ENCODE results near the gene PEDS1. TPM values are rescaled to one million over a fixed set of nuclear protein-coding genes. Genes with fewer than 3 reads are reported as not detected.

Gene PEDS1
- total and polyA plus RNA-seq, 3 donors from 2014 or later, result 39.3 to 45.5 (median 40.1) TPM

- TF ChIP-seq CTCF (IDR thresholded peaks at IDR 0.05) (no peak), POLR2A (IDR thresholded peaks at IDR 0.05) (no peak)
- Histone ChIP-seq H3K27me3 (no peaks in the 10 kb centered on the region), H3K4me1 (peaks cover 21% of the 10 kb centered on the region), H3K27ac (peak overlapping the region in 1 of 2 donors; percentile 23), H3K36me3 (ENCODE audit: low read depth, missing control alignments) (no peaks in the 10 kb centered on the region), H3K4me3 (peak overlapping the region; percentile 34 to 38), H3K9me3 (no peaks in the 10 kb centered on the region)
- intact Hi-C loops (cut with DNase I; ENCODE audit: low total_unique reads), result no loop called here
- WGBS, 2 donors, result 45 to 47% methylated on average over 6 of the region's 6 CpGs
- no peak for DNase-seq
Measured at GRCh38 chr20:50115041-50115512, 38.4 kb downstream of the PEDS1 start.

- H3K9me3 ChIP-seq, result no peaks in the 10 kb centered on the region
- H3K27me3 ChIP-seq, result no peaks in the 10 kb centered on the region
- H3K27ac ChIP-seq, result peak overlapping the region; percentile 90 to 98
- H3K4me1 ChIP-seq, result peaks cover 21% of the 10 kb centered on the region
- H3K36me3 ChIP-seq (ENCODE audit: low read depth, missing control alignments), result no peaks in the 10 kb centered on the region
- H3K4me3 ChIP-seq, result peak overlapping the region; percentile 98 to 100
- TF ChIP-seq CTCF (IDR thresholded peaks at IDR 0.05), result no peak
- TF ChIP-seq POLR2A (IDR thresholded peaks at IDR 0.05), result no peak
- intact Hi-C loops (cut with DNase I; ENCODE audit: low total_unique reads), result no loop called here
- 11 to 14% methylated on average over 11 of the region's 11 CpGs for WGBS, 2 donors
- no peak for DNase-seq
Measured at GRCh38 chr20:50113420-50114224, 39.9 kb downstream of the PEDS1 start.

GRCh38 chr20:50112512-50113419, 40.8 kb downstream of the PEDS1 start, which contains the start of gene UBE2V1:
TSS of gene UBE2V1 (minus strand) at chr20:50113150. CDS start at chr20:50113128, 22 bp downstream.
- Histone ChIP-seq H3K4me1 (peaks cover 23% of the 10 kb centered on the region), H3K27ac (peak within 1 kb of the TSS; percentile 90 to 98), H3K9me3 (no peaks in the 10 kb centered on the region), H3K4me3 (peak within 1 kb of the TSS; percentile 98 to 100), H3K36me3 (ENCODE audit: low read depth, missing control alignments) (no peaks in the 10 kb centered on the region), H3K27me3 (no peaks in the 10 kb centered on the region)
- peak in 1 of 3 experiments; percentile 30 for TF ChIP-seq CTCF (IDR thresholded peaks at IDR 0.05)
- peak; percentile 17 for TF ChIP-seq POLR2A (IDR thresholded peaks at IDR 0.05)
- DNase-seq, result peak; percentile 95
- 0 to 1% methylated on average over 14 to 67 of the region's 70 CpGs for WGBS, 2 donors
- intact Hi-C loops (cut with DNase I; ENCODE audit: low total_unique reads), result no loop called here

- Histone ChIP-seq H3K36me3 (ENCODE audit: low read depth, missing control alignments) (no peaks in the 10 kb centered on the region), H3K4me1 (peaks cover 31% of the 10 kb centered on the region), H3K27me3 (no peaks in the 10 kb centered on the region), H3K27ac (peak overlapping the region; percentile 90 to 98), H3K9me3 (no peaks in the 10 kb centered on the region), H3K4me3 (peak overlapping the region; percentile 98 to 100)
- no peak for TF ChIP-seq POLR2A (IDR thresholded peaks at IDR 0.05)
- TF ChIP-seq CTCF (IDR thresholded peaks at IDR 0.05), result no peak
- no peak for DNase-seq
- intact Hi-C loops (cut with DNase I; ENCODE audit: low total_unique reads), result no loop called here
- 7 to 8% methylated on average over 9 of the region's 9 CpGs for WGBS, 2 donors
Measured at GRCh38 chr20:50111829-50112495, 41.6 kb downstream of the PEDS1 start.

Data from testis (tissue), 3 donors.